HL-60/S4 treated with retinoic acid at 250 ng/mL for 4 days and 3 days (cell line): ENCODE data around the gene RPS6KA4.

Experiments used
- in situ Hi-C: fragments of 300-500 bp; cut with MboI; formaldehyde crosslinking; loops from 2 replicates; pipeline ENCODE4 v1.7.0; 2022; ENCODE audit warnings: low sequenced_read_pairs

RPS6KA4 gene

DNA sequence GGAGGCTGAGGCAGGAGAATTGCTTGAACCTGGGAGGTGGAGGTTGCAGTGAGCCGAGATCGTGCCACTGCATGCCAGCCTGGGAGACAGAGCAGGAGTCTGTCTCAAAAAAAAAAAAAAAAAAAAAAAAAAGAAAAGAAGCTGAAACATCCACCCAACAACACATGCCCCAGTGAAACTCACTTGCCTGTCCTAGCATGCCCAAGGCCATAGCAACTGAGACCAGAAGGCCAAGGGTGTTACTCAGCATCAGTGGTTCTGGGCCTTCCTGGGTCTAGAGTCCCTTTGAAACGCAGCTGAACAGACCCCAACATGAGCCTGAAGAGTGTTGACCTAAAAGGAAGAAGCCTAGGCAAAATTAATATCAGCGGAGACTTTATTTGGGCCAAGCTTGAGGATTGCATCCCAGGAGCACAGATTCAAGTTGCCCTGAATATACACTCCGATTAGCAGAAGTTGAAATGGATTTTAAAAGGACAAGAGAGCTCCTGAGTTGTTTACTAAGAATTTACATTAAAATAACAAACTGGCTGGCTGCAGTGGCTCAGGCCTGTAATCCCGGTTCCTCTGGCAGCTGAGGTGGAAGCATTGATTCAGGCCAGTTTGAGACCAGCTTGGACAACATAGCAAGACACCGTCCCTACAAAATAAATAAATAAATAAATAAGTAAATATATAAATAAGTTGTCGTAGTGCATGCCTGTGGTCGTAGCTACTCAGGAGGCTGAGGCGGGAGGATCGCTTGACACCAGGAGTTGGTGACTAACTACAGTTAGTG lies 34.1 kb upstream of the RPS6KA4 start:
- in situ Hi-C loops, result no loop called here

DNA sequence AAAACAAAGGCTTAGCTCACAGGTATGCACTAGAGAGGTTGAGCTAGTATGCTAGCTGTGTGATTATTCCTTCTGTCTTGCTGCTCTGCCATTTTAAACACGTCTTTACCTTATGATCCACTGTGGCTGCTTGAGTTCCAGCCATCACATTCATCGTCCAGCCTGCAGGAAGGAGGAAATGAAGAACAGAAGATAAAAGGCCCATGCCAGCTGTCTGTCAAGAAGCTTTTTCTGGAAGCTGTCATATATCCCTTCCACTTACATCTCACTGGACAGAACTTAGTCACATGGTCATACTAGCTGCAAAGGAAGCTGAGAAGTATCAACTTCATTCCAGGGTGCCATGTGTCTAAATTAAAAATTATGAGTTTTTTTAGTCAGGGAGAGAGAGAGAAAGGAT lies 31.6 kb upstream of the RPS6KA4 start:
- in situ Hi-C loops, result no loop called here

DNA sequence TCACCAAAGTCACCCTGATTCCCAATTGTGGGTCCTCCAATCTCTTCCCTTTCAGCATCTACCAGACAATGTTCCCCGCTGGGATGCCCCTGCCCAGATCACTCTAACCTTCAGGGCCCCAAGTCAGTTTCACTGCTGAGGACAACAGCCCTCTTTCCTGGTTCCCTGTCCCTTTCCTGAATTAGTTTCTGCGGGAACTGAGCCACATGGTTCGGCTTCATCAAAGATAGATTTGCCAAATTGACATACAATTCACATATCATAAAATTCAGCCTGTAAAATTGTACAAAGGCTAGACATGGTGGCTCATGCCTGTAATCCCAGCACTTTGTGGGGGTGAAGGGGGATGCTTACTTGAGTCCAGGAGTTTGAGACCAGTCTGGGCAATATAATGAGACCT lies 31.0 kb upstream of the RPS6KA4 start:
- in situ Hi-C loops, result no loop called here

DNA sequence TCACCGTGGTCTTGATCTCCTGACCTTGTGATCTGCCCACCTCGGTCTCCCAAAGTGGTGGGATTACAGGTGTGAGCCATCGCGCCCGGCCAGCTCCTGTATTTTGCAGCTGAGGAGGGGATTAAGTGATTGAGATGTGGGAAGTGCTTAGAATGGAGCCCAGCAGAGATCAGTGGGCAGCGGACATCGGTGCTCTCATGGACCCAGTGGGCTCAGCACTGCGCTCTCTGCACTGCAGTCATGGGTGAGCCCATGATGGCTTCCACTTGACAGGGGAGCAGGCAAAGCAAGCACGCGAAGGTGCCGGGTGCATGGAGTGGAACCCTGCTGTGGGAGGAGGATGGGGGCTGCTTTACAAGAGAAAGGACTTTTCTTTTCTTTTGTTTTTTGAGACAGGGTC lies 28.1 kb upstream of the RPS6KA4 start:
- in situ Hi-C loops, result no loop called here

DNA sequence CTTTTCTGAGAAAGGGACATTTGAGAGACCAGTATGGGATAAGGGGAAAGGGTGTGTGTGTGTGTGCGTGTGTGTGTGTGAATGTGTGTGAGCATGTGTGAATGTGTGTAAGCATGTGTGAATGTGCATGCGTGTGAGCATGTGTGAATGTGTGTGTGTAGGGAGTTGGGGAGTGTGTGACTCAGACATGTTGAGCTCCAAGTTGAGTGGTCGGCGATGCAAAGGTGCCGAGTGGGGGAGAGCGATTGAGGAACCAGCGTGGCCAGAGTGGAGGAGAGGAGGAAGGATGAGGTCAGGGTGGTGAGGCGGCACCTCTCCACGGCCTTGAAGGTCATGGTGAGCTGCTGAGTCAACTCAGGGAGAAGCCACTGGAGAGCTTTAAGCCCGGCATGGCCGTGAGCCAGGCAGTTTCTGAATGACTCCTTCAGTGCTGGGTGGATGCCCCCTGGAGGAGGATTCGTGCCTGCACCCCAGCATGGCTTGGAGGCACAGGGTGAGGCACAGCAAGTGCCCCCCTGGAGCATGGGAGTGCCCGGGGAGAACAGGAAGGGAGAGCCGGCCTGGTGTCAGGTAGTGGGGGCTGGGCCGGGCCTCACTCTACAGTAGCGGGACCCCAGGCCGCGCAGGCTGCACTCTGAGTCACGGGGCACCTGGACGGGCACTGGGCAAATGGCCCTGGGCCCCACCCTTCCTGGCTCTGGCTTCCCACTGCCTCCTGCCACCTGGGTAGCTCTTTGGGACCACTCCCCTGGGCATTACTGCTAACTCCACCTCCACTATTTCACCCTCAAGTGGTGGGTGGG lies 27.2 kb upstream of the RPS6KA4 start:
- in situ Hi-C loops, result no loop called here

DNA sequence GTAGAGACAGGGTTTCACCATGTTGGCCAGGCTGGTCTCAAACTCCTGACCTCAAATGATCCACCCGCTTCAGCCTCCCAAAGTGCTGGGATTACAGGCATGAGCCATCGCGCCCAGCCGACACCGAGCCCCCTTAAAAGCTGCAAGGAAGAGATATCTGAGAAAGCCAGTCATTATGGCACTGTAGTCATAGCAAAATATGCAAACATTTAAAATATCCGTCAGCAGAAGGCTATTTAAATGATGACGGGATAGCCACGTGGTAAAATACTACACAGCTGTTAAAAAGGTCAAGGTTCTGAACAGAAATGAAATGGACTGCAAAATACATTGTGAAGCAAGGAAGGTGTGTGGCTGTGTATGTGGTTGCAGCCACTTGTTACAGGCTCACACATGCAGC lies 25.4 kb upstream of the RPS6KA4 start:
- in situ Hi-C loops, result no loop called here

DNA sequence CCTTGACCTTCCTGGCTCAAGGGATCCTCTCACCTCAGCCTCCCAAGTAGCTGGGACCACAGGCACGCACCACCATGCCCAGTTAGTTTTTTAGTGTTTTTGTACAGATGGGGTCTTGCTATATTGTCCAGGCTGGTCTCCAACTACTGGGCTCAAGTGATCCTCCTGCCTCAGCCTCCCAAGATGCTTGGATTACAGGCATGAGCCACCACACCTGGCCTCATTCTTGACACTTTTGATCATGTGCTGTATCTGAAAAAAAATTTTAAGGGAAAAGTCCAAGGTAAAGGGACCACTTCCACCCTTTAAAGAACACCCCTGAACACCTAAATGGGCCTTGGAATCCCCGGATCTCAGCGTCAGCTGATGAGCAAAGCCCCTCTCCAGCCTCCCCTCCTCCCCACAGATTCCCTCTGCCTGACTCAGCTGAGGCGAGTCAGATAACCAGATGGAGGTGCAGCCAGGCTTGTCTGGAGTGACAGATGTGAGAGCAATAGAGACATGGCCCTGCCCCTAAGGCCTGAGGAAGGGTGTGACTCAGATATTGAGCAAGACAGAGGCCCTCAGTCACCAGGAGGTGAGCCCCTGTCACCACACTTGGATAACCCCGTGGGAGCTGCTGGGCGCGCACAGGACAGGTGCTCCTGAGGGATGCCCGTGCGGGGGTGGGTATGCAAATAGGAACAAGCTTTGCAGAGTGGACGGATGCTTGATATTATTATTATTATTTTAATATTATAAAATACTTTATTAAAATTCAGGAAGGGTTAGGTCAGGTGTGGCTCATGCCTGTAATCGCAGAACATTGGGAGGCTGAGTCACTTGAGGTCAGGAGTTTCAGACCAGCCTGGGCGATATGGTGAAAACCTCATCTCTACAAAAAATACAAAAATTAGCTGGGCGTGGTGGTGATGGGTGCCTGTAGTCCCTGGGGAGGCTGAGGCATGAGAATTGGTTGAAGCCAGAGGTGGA lies 23.9 kb upstream of the RPS6KA4 start:
- in situ Hi-C loops, result no loop called here

DNA sequence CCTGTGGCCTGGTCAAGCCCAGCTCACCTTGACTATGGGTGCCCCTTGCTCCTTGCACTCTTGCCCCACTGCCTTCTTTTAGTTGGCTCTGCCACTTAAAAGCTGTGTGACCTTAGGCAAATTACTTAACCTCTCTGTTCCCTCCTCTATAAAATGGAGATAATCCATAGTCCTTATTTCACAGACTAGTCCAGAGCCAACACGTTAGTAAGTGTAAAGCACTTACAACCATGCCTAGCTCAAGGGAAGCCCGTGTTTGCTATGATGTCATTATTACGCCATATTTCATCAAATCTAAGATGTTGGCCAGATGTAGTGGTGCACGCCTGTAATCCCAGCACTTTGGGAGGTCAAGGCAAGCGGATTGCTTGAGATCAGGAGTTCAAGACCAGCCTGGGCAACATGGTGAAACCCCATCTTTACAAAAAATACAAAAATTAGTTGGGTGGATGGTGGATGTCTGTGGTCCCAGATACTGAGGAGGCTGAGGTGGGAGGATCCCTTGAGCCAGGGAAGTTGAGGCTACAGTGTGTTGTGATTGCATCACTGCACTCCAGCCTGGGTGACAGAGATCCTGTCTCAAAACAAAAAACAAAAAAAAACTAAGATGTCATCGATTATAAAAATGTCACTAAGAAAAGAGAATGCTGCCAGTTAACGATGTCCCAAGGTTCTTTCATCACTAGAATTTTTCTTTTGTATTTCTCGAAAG lies 21.3 kb upstream of the RPS6KA4 start:
- in situ Hi-C loops, result no loop called here

DNA sequence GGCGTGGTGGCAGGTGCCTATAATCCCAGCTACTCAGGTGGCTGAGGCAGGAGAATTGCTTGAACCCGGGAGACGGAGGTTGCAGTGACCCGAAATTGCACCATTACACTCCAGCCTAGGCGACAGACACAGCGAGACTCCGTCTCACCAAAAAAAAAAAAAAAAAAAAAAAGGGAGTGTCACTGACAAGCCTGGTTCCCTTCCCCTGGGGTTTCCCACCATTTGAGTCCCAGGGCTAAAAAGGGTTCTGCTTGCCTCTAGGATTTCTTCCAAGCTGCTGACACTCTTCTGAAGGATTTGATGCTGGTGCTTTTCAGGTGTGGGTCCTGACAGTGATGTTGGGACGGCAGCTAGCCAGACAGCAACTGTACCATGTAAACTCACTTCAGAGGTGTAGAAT lies 20.2 kb upstream of the RPS6KA4 start:
- in situ Hi-C loops, result no loop called here

DNA sequence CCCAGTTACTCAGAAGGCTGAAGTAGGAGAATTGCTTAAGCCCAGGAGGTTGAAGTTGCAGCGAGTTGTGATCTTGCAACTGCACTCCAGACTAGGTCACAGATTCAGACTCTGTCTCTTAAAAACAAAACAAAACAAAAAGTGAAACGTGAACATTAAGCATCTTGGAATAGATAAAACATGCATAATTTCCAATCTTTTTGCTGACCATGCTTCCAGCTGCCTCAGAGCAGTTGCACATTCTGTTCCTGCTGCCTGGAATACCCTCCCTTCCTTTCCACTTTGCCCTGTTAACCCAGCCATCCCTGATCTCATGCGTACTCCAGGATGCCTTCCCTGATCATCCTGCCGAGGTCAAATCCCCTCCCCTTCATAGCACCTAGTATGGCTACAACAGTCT lies 19.7 kb upstream of the RPS6KA4 start:
- in situ Hi-C loops, result no loop called here

DNA sequence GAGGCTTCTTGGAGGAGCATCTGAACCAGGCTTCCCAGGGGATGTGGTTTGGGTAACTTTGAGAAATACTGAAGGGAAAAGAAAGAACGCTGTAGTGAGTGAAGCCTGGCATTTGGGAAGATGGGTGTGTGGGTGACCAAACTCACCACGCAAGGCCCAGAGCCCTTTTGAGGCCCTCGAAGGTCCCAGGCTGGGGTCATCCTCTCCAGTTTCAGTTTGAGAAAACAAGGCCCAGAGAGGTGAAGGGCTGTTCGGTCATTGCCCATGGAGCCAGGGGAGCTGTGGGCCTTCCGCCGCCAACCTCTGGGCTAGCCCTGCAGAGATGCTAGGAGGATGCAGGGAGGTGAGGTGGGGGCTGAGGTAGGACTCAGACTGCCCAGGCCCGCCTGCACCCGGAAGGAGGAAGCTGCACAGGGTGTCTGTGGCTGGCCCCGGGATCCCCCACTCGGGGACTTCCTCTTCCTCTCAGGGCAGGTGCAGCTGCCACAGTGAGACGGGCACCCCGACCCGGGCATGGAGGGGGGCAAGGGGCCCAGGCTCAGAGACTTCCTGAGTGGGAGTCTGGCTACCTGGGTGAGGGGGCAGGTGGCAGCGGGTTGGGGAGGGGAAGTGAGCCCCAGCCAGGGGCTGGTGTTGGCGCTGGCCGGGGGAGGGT lies 19.1 kb upstream of the RPS6KA4 start, which contains the start of gene CCDC88B:
Gene CCDC88B (plus strand): TSS at position 451 of the 655 bp plus-strand sequence. CDS start 63 bp downstream, at position 514.
- in situ Hi-C loops, result no loop called here

DNA sequence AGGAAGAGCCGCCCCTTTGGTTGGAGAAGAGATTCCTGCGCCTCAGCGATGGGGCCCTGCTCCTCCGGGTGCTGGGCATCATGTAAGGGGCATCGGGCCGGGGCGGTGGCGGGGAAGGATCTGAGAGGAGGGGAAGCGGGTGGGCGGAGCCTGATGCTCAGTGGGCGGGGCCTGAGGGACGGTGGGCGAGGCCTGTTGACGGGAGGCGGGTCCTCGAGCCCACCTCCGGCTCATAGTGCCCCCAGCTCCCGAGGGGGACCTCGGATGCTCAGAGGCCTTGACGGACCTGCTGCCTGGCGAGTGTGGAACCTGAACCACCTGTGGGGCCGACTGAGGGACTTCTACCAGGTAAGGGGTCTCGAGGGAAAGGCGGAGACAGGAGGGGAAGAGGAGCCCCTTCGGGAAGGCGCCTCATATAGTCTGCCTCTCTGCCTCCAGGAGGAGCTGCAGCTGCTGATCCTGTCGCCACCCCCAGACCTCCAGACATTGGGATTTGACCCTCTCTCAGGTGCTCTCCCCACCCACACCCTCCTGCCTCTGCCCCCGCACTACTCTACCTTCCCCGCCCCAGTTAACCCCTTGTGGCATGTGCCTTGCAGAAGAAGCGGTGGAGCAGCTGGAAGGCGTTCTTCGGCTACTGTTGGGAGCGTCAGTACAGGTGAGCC lies 18.2 kb upstream of the RPS6KA4 start:
- in situ Hi-C loops, result no loop called here

DNA sequence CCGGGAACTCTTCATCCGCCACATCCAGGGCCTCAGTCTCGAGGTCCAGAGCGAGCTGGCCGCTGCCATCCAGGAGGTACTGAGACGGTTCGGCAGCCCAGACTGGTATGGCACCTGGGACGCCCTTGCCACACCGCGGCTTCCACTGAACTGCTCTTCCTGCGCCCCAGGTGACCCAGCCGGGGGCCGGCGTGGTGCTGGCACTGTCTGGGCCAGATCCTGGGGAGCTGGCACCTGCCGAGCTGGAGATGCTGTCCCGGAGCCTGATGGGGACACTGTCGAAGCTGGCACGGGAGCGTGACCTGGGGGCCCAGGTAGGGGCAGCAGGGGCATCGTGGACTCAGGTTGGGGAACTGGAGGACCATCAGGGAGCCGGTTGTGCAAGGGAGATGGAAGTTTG lies 17.5 kb upstream of the RPS6KA4 start:
- in situ Hi-C loops, result no loop called here

DNA sequence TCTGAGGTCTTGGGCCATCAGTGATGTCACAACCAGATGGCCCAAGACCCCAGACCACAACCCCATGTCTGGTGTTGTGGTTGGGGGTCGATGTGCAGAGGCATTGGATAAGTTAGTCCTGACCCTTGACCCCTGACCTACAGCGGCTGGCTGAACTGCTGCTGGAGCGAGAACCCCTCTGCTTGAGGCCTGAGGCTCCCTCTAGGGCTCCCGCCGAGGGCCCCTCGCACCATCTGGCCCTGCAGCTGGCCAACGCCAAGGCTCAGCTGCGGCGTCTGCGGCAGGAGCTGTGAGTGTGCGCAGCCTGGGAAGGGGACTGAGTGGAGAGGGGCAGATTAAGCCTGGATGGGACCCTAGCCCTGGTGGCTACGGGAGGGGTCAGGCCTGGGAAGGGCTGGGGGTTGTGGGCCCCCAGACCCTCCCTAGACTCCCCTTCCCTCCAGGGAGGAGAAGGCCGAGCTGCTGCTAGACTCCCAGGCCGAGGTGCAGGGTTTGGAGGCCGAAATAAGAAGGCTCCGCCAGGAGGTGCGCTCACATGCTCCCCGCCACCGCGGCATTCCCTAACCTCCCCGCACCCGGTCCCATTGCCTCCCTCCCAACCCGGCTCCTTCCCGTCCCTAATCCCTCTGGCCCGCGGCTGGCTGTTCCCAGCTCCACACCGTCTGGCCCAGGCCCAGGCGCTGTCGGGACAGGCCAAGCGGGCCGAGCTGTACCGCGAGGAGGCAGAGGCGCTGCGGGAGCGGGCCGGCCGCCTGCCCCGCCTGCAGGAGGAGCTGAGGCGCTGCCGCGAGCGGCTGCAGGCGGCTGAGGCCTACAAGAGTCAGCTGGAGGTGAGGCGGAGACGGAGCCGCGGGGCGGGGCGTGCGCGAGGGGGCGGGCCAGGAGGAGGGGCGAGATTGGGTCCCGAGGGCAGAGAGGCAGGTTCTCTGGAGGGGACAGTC lies 16.8 kb upstream of the RPS6KA4 start:
- in situ Hi-C loops, result no loop called here

DNA sequence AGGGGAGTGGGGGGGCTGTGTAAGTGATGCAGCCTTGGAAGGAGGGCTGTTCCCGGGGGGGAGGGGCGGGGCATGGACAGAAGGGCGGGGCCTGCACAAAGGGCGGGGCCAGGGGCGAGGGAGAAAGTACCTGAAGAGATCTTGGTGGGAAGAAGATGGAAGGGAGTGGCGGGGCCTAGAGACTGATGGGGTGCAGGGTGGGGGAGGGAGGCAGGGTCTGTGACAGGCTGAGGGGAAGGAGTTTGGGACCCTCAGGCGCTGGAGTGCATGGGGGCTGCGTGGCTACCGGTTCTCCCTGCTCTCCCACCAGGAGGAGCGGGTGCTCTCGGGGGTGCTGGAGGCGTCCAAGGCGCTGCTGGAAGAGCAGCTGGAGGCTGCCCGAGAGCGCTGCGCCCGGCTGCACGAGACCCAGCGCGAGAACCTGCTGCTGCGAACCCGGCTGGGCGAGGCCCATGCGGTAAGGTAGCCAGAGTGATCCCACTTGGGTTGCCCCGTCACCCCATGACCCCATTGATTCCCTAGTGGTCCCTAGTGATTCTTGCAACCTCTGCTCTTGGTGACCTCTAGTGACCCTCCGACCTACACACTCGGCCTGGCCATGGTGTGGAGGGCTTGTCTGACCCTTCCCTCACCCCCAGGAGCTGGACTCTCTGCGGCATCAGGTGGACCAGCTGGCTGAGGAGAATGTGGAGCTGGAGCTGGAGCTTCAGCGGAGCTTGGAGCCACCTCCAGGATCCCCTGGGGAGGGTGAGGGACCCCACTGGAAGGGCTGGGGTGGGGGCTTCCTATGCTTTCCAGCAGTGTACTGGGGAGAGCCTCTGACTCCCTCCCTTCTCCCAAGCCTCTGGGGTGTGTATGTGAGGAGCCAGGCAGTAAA lies 15.9 kb upstream of the RPS6KA4 start:
- in situ Hi-C loops, result no loop called here

DNA sequence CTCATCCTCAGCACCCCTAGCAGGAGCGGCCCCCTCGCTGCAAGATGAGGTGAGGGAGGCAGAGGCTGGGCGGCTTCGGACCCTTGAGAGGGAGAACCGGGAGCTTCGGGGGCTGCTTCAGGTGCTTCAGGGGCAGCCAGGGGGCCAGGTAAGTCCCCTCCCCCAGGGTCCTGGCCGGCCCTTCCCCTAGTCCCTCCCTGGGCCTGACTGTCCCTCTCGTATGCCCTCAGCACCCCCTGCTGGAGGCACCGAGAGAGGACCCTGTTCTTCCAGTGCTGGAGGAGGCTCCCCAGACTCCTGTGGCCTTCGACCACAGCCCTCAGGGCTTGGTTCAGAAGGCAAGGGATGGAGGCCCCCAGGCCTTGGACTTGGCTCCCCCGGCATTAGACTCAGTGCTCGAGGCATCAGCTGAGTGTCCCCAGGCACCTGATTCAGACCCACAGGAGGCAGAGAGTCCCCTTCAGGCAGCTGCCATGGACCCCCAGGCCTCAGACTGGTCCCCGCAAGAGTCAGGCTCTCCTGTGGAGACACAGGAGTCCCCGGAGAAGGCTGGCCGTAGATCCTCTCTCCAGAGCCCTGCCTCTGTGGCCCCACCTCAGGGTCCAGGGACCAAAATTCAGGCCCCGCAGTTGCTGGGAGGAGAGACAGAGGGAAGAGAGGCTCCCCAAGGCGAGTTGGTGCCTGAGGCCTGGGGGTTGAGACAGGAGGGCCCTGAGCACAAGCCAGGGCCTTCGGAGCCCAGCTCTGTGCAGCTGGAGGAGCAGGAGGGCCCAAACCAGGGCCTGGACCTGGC lies 15.0 kb upstream of the RPS6KA4 start:
- in situ Hi-C loops, result no loop called here

DNA sequence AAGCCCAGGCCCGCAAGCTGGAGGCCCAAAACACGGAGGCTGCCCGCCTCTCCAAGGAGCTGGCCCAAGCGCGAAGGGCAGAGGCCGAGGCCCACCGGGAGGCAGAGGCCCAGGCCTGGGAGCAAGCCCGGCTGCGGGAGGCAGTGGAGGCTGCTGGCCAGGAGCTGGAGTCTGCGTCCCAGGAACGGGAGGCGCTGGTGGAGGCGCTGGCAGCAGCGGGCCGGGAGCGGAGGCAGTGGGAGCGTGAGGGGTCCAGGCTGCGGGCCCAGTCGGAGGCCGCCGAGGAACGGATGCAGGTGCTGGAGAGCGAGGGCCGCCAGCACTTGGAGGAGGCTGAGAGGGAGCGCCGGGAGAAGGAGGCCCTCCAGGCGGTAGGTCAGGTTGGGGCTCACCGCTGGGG lies 14.2 kb upstream of the RPS6KA4 start:
- in situ Hi-C loops, result no loop called here
